Fibroblast of the aortic adventitia (primary cell): ENCODE measurements around the gene C2CD5. TPM values are rescaled to one million over a fixed set of nuclear protein-coding genes. Genes with fewer than 3 reads are reported as not detected.
"Not testable (repeated sequence)": the region's sequence is repeated elsewhere in the genome, so short reads cannot be mapped to it uniquely, and the experiment has no call there.

Source experiments
- DNase-seq: peaks from one replicate; pipeline ENCODE4 v3.0.0-alpha.2; 2010; ENCODE audit warnings: low read depth
- H3K4me3 ChIP-seq: 2 replicates; pipeline ENCODE4 v1.5.1; 2011; ENCODE audit warnings: low read depth, mild to moderate bottlenecking, control low read depth, low read length, moderate library complexity
- total RNA-seq: library from RNA; depleted of rRNA; stranded (reverse); fragments of >200 nt; gene quantifications from 2 replicates; pipeline ENCODE4 v1.2.3, GENCODE V29; 2012; ENCODE audit warnings: low replicate concordance
- TF ChIP-seq, protein P1 (sequence below): IDR thresholded peaks from 2 replicates; pipeline ENCODE4 v1.5.1; 2011; ENCODE audit warnings: mild to moderate bottlenecking, low read length, control low read depth, inconsistent platforms; ENCODE audit not compliant: insufficient read depth

Gene C2CD5
- total RNA-seq, 1 donor, result 31.2 TPM

DNA sequence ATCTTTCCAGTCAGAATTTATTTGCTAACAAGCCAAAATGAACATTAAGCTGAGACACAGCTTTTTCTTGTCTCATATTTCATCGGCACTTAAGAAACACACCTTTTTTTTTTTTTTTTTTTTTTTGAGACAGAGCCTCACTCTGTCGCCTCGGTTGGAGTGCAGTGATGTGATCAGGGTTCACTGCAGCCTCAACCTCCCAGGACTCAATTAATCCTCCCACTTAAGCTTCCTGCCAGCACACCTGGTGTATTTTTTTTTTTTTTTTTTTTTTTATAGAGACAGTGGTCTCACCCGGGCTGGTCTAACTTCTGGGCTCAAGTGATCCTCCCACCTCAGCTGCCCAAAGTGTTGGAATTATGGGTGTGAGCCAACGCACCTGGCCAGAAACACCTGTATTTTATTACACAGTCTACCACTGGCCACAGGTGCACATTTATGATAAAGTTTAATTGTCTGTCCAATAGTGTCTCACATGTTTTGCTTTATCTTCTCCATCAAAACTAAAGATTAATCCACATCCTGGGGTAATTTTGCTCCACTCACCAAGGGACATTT is 62.7 kb downstream of the C2CD5 start:
- TF ChIP-seq, protein P1, sequence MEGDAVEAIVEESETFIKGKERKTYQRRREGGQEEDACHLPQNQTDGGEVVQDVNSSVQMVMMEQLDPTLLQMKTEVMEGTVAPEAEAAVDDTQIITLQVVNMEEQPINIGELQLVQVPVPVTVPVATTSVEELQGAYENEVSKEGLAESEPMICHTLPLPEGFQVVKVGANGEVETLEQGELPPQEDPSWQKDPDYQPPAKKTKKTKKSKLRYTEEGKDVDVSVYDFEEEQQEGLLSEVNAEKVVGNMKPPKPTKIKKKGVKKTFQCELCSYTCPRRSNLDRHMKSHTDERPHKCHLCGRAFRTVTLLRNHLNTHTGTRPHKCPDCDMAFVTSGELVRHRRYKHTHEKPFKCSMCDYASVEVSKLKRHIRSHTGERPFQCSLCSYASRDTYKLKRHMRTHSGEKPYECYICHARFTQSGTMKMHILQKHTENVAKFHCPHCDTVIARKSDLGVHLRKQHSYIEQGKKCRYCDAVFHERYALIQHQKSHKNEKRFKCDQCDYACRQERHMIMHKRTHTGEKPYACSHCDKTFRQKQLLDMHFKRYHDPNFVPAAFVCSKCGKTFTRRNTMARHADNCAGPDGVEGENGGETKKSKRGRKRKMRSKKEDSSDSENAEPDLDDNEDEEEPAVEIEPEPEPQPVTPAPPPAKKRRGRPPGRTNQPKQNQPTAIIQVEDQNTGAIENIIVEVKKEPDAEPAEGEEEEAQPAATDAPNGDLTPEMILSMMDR, result no peak
- H3K4me3 ChIP-seq, result no peak overlapping the region
- no peak for DNase-seq

DNA sequence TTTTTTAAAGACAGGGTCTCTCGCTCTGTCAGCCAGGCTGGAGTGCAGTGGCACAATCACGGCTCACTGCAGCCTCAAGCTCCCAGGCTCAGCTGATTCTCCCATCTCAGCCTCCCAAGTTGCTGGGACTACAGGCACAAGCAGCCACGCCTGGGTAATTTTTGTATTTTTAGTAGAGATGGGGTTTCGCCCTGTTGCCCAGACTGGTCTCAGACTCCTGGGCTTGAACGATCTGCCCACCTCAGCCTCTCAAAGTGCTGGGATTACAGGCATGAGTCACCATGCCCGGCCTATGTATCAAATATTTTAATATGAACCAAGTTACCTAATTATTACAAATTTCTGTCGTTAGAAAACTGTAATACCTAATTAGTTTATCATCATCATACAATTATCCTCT is 63.5 kb downstream of the C2CD5 start:
- H3K4me3 ChIP-seq, DNase-seq: not testable (repeated sequence)

DNA sequence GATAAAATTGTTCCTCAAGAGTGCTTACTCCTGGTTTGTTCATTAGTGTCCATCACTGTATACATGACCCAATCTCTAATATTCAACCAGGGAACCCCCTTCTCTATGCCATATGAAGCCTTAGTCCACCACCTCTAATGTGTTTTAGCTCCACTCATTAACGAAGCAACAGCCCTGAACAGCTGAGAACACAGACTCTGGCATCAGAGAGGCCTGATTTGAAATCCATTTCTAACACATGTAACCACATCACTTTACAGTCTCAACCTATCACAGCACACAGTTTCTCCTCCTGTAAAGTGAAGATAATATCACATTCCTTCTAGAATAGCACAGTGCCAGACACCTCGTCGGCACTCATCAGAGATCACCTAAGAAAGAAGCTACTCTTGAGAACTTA is 64.3 kb downstream of the C2CD5 start:
- no peak for DNase-seq
- TF ChIP-seq, protein P1, result no peak
- H3K4me3 ChIP-seq, result no peak overlapping the region

DNA sequence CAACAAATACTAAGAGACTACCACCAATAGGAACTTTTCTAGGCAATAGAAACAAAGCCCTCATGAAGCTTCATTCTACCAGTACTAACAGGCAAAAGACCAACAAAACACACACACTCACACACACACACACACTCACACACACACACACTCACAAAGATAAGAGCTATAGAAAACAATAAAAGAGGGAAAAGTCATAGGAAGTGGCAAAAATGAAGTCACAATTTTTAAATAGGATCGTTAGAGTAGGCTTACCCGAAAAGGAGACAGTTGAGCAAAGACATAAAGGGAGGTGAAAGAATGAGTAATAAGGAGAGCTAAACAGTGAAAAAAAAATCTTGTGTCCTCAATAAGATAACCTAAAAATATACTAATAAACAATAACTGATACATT is 66.5 kb downstream of the C2CD5 start:
- TF ChIP-seq, protein P1, result no peak
- no peak overlapping the region for H3K4me3 ChIP-seq
- DNase-seq, result peak; percentile 63

DNA sequence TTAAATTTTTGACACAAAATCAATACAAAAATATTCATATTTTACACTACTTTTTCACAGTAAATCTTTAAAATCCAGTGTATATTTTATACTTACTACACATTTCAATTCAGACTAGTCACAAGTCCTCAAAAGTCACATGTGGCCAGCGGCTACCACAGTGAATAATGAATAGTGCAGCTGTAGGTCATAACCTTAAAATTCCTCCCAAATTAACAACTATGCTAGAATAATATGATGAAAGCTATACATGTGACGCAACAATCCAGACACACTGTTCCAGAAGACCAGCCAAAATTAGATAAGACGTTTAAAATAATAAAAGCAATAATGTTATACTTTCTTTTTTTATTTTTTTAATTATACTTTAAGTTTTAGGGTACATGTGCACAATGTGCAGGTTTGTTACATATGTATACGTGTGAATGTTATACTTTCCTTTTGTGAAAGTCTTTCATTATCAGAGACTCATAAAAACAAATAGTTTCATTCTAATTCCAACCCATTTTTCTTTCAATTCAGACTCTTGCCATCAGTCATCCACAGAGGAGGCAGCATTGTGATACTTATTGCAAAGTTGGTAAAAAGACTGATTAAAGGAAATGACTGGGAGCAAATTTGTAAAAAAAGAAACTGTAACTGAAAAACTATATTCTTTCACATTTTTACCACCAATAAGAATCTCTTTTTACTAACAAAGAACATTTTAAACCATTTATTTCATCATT is 67.0 kb downstream of the C2CD5 start:
- H3K4me3 ChIP-seq, result no peak overlapping the region
- DNase-seq, result peak; percentile 88
- TF ChIP-seq, protein P1, result no peak

DNA sequence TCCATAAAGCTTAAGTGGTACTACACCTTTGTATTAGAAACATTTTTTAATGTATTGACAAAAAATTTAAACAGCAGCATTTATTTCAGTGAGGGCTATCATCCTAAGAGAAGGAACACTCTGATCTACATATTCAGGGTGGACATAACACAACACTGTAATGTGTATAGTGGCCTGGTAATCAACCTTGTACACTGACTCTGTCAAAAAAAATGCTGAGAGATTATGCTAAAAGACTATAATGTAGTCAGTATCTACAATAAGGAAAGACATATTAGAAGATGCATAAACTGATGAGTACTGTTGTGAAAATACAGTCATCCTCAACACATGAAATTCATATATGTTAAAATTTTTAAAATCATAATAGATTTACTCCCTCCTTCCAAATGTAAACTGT is 68.2 kb downstream of the C2CD5 start:
- TF ChIP-seq, protein P1, result no peak
- no peak for DNase-seq
- no peak overlapping the region for H3K4me3 ChIP-seq

DNA sequence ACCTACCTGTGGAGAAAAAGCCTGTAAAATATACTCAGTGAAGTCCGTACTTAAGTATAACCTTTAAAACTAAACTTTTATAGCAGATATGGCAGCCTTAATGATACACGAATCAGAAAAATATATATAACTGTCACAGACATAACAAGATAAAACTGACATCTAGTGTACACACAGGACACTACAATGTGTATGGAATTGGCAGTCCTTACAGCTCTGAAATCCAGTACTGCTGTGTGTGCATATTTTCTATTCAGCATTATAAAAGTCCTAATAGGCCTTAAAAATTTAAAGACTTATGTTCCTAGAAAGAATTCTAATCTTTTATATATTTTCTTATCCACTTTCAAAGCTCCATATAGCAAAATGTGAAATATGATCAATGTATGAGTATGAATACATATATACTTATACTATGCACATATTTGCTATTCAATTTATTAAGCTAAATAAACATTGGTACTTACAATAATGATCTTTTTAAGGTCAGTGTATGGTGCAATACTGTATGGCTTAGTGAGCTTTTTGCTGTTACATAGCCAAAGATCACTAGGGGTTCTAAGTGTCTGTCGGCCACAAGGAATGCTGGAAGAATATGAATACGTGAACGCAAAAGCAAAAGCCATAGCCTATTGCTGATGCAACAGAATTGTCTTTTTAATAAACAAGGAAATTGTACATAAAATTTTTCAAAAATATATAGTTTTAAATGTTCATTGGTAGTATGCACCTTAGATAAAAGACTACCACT is 69.2 kb downstream of the C2CD5 start:
- TF ChIP-seq, protein P1, result no peak
- H3K4me3 ChIP-seq, result no peak overlapping the region
- DNase-seq, result no peak
